ENCODE results near the gene PRR5L. TPM values are rescaled to one million over a fixed set of nuclear protein-coding genes. Genes with fewer than 3 reads are reported as not detected.

Gene PRR5L
- total and polyA plus RNA-seq, 2 donors, result 4.1 to 5.9 TPM

GRCh38 chr11:36450110-36450572 is 154.1 kb downstream of the PRR5L start:
- H3K4me3 ChIP-seq (ENCODE audit: low read length in 2 of 2), result peak overlapping the region in 1 of 2 donors; percentile 33
- peaks cover 27 to 60% of the 10 kb centered on the region in 2 donors for H3K4me1 ChIP-seq (ENCODE audit: control insufficient read depth in 2 of 2, insufficient read depth in 2 of 2, low read length in 2 of 2)

GRCh38 chr11:36451045-36451444 is 155.0 kb downstream of the PRR5L start:
- 97% methylated on average over 6 of the region's 6 CpGs for WGBS
- H3K4me3 ChIP-seq (ENCODE audit: low read length in 2 of 2), result no peak overlapping the region
- peak in 1 of 9 donors; percentile 7 for DNase-seq (ENCODE audit: low read depth in 6 of 9, low spot score in 9 of 9)
- H3K27ac ChIP-seq (ENCODE audit: low read depth in 1 of 2, low read length in 1 of 2), result no peak overlapping the region
- H3K27me3 ChIP-seq (ENCODE audit: control insufficient read depth in 2 of 2, insufficient read depth in 1 of 2, low read length in 1 of 2), result no peaks in the 10 kb centered on the region
- peaks cover 27 to 69% of the 10 kb centered on the region in 2 donors for H3K4me1 ChIP-seq (ENCODE audit: control insufficient read depth in 2 of 2, insufficient read depth in 2 of 2, low read length in 2 of 2)
- peaks cover 0 to 3% of the 10 kb centered on the region in 2 donors for H3K9me3 ChIP-seq (ENCODE audit: control insufficient read depth in 2 of 2, insufficient read depth in 1 of 2, low read length in 1 of 2)
- H3K36me3 ChIP-seq (ENCODE audit: control insufficient read depth in 2 of 2, insufficient read depth in 2 of 2, low read length in 1 of 2), result no peaks in the 10 kb centered on the region

More at GRCh38 chr11:36450110-36450572, 154.1 kb downstream of the PRR5L start:
- Histone ChIP-seq H3K27ac (ENCODE audit: low read depth in 1 of 2, low read length in 1 of 2) (peak overlapping the region in 1 of 2 donors; percentile 20), H3K9me3 (ENCODE audit: control insufficient read depth in 2 of 2, insufficient read depth in 1 of 2, low read length in 1 of 2) (peaks cover 0 to 3% of the 10 kb centered on the region in 2 donors), H3K36me3 (ENCODE audit: control insufficient read depth in 2 of 2, insufficient read depth in 2 of 2, low read length in 1 of 2) (no peaks in the 10 kb centered on the region), H3K27me3 (ENCODE audit: control insufficient read depth in 2 of 2, insufficient read depth in 1 of 2, low read length in 1 of 2) (no peaks in the 10 kb centered on the region)
- WGBS, result 51% methylated on average over 3 of the region's 3 CpGs
- DNase-seq (ENCODE audit: low read depth in 6 of 9, low spot score in 9 of 9), result peak in 1 of 9 donors; percentile 61

- peaks cover 0 to 3% of the 10 kb centered on the region in 2 donors for H3K9me3 ChIP-seq (ENCODE audit: control insufficient read depth in 2 of 2, insufficient read depth in 1 of 2, low read length in 1 of 2)
- no peaks in the 10 kb centered on the region for H3K27me3 ChIP-seq (ENCODE audit: control insufficient read depth in 2 of 2, insufficient read depth in 1 of 2, low read length in 1 of 2)
- DNase-seq (ENCODE audit: low read depth in 6 of 9, low spot score in 9 of 9), result peak in 1 of 9 donors; percentile 36
- H3K4me1 ChIP-seq (ENCODE audit: control insufficient read depth in 2 of 2, insufficient read depth in 2 of 2, low read length in 2 of 2), result peaks cover 27 to 74% of the 10 kb centered on the region in 2 donors
- H3K27ac ChIP-seq (ENCODE audit: low read depth in 1 of 2, low read length in 1 of 2), result no peak overlapping the region
- no peak overlapping the region for H3K4me3 ChIP-seq (ENCODE audit: low read length in 2 of 2)
- H3K36me3 ChIP-seq (ENCODE audit: control insufficient read depth in 2 of 2, insufficient read depth in 2 of 2, low read length in 1 of 2), result no peaks in the 10 kb centered on the region
- 82% methylated on average over 1 of the region's 1 CpG for WGBS
Observed at GRCh38 chr11:36451681-36452080, 155.6 kb downstream of the PRR5L start.

GRCh38 chr11:36452236-36452940 is 156.3 kb downstream of the PRR5L start:
- 22% methylated on average over 5 of the region's 5 CpGs for WGBS
- H3K4me3 ChIP-seq (ENCODE audit: low read length in 2 of 2), result no peak overlapping the region

GRCh38 chr11:36452961-36453360 is 156.9 kb downstream of the PRR5L start:
- Histone ChIP-seq H3K4me3 (ENCODE audit: low read length in 2 of 2) (no peak overlapping the region), H3K9me3 (ENCODE audit: control insufficient read depth in 2 of 2, insufficient read depth in 1 of 2, low read length in 1 of 2) (peaks cover 0 to 3% of the 10 kb centered on the region in 2 donors), H3K27ac (ENCODE audit: low read depth in 1 of 2, low read length in 1 of 2) (peak overlapping the region in 1 of 2 donors; percentile 49), H3K36me3 (ENCODE audit: control insufficient read depth in 2 of 2, insufficient read depth in 2 of 2, low read length in 1 of 2) (no peaks in the 10 kb centered on the region), H3K27me3 (ENCODE audit: control insufficient read depth in 2 of 2, insufficient read depth in 1 of 2, low read length in 1 of 2) (no peaks in the 10 kb centered on the region), H3K4me1 (ENCODE audit: control insufficient read depth in 2 of 2, insufficient read depth in 2 of 2, low read length in 2 of 2) (peaks cover 27 to 77% of the 10 kb centered on the region in 2 donors)
- peak in 3 of 9 donors; percentile 17 to 53 (median 30) for DNase-seq (ENCODE audit: low read depth in 6 of 9, low spot score in 9 of 9)
- WGBS, result 6% methylated on average over 1 of the region's 1 CpG

More at GRCh38 chr11:36452236-36452940, 156.3 kb downstream of the PRR5L start:
- DNase-seq (ENCODE audit: low read depth in 6 of 9, low spot score in 9 of 9), result peak in 6 of 9 donors; percentile 21 to 75 (median 36)
- Histone ChIP-seq H3K9me3 (ENCODE audit: control insufficient read depth in 2 of 2, insufficient read depth in 1 of 2, low read length in 1 of 2) (peaks cover 0 to 3% of the 10 kb centered on the region in 2 donors), H3K4me1 (ENCODE audit: control insufficient read depth in 2 of 2, insufficient read depth in 2 of 2, low read length in 2 of 2) (peaks cover 27 to 77% of the 10 kb centered on the region in 2 donors), H3K27ac (ENCODE audit: low read depth in 1 of 2, low read length in 1 of 2) (peak overlapping the region in 1 of 2 donors; percentile 49), H3K27me3 (ENCODE audit: control insufficient read depth in 2 of 2, insufficient read depth in 1 of 2, low read length in 1 of 2) (no peaks in the 10 kb centered on the region), H3K36me3 (ENCODE audit: control insufficient read depth in 2 of 2, insufficient read depth in 2 of 2, low read length in 1 of 2) (no peaks in the 10 kb centered on the region)

GRCh38 chr11:36453678-36454077 is 157.6 kb downstream of the PRR5L start:
- Histone ChIP-seq H3K36me3 (ENCODE audit: control insufficient read depth in 2 of 2, insufficient read depth in 2 of 2, low read length in 1 of 2) (no peaks in the 10 kb centered on the region), H3K4me3 (ENCODE audit: low read length in 2 of 2) (no peak overlapping the region), H3K9me3 (ENCODE audit: control insufficient read depth in 2 of 2, insufficient read depth in 1 of 2, low read length in 1 of 2) (peaks cover 0 to 3% of the 10 kb centered on the region in 2 donors), H3K27me3 (ENCODE audit: control insufficient read depth in 2 of 2, insufficient read depth in 1 of 2, low read length in 1 of 2) (no peaks in the 10 kb centered on the region), H3K4me1 (ENCODE audit: control insufficient read depth in 2 of 2, insufficient read depth in 2 of 2, low read length in 2 of 2) (peaks cover 27 to 77% of the 10 kb centered on the region in 2 donors), H3K27ac (ENCODE audit: low read depth in 1 of 2, low read length in 1 of 2) (peak overlapping the region in 1 of 2 donors; percentile 4)
- 69% methylated on average over 3 of the region's 3 CpGs for WGBS
- peak in 1 of 9 donors; percentile 18 for DNase-seq (ENCODE audit: low read depth in 6 of 9, low spot score in 9 of 9)

- Histone ChIP-seq H3K9me3 (ENCODE audit: control insufficient read depth in 2 of 2, insufficient read depth in 1 of 2, low read length in 1 of 2) (peaks cover 0 to 3% of the 10 kb centered on the region in 2 donors), H3K4me1 (ENCODE audit: control insufficient read depth in 2 of 2, insufficient read depth in 2 of 2, low read length in 2 of 2) (peaks cover 26 to 73% of the 10 kb centered on the region in 2 donors), H3K27ac (ENCODE audit: low read depth in 1 of 2, low read length in 1 of 2) (no peak overlapping the region), H3K36me3 (ENCODE audit: control insufficient read depth in 2 of 2, insufficient read depth in 2 of 2, low read length in 1 of 2) (no peaks in the 10 kb centered on the region), H3K4me3 (ENCODE audit: low read length in 2 of 2) (no peak overlapping the region), H3K27me3 (ENCODE audit: control insufficient read depth in 2 of 2, insufficient read depth in 1 of 2, low read length in 1 of 2) (no peaks in the 10 kb centered on the region)
- 95% methylated on average over 18 of the region's 18 CpGs for WGBS
- DNase-seq (ENCODE audit: low read depth in 6 of 9, low spot score in 9 of 9), result no peak
Observed at GRCh38 chr11:36454551-36454940, 158.5 kb downstream of the PRR5L start.

GRCh38 chr11:36454941-36455631 is 159.0 kb downstream of the PRR5L start:
- Histone ChIP-seq H3K36me3 (ENCODE audit: control insufficient read depth in 2 of 2, insufficient read depth in 2 of 2, low read length in 1 of 2) (no peaks in the 10 kb centered on the region), H3K9me3 (ENCODE audit: control insufficient read depth in 2 of 2, insufficient read depth in 1 of 2, low read length in 1 of 2) (peaks cover 0 to 3% of the 10 kb centered on the region in 2 donors), H3K27ac (ENCODE audit: low read depth in 1 of 2, low read length in 1 of 2) (no peak overlapping the region), H3K27me3 (ENCODE audit: control insufficient read depth in 2 of 2, insufficient read depth in 1 of 2, low read length in 1 of 2) (no peaks in the 10 kb centered on the region), H3K4me3 (ENCODE audit: low read length in 2 of 2) (no peak overlapping the region), H3K4me1 (ENCODE audit: control insufficient read depth in 2 of 2, insufficient read depth in 2 of 2, low read length in 2 of 2) (peaks cover 22 to 67% of the 10 kb centered on the region in 2 donors)
- DNase-seq (ENCODE audit: low read depth in 6 of 9, low spot score in 9 of 9), result no peak
- WGBS, result 97% methylated on average over 17 of the region's 17 CpGs

GRCh38 chr11:36455658-36456111 is 159.6 kb downstream of the PRR5L start:
- DNase-seq (ENCODE audit: low read depth in 6 of 9, low spot score in 9 of 9), result no peak
- peaks cover 0 to 3% of the 10 kb centered on the region in 2 donors for H3K9me3 ChIP-seq (ENCODE audit: control insufficient read depth in 2 of 2, insufficient read depth in 1 of 2, low read length in 1 of 2)
- WGBS, result 86% methylated on average over 11 of the region's 11 CpGs

More at GRCh38 chr11:36455658-36456111, 159.6 kb downstream of the PRR5L start:
- Histone ChIP-seq H3K36me3 (ENCODE audit: control insufficient read depth in 2 of 2, insufficient read depth in 2 of 2, low read length in 1 of 2) (no peaks in the 10 kb centered on the region), H3K27ac (ENCODE audit: low read depth in 1 of 2, low read length in 1 of 2) (no peak overlapping the region), H3K4me3 (ENCODE audit: low read length in 2 of 2) (no peak overlapping the region), H3K4me1 (ENCODE audit: control insufficient read depth in 2 of 2, insufficient read depth in 2 of 2, low read length in 2 of 2) (peaks cover 17 to 67% of the 10 kb centered on the region in 2 donors), H3K27me3 (ENCODE audit: control insufficient read depth in 2 of 2, insufficient read depth in 1 of 2, low read length in 1 of 2) (no peaks in the 10 kb centered on the region)
